Uterus (tissue), 2 donors: ENCODE results near the gene PPP1R2.

Experiments used
- CTCF ChIP-seq, 4 experiments: fragments of 200-600 bp in 2 of 4; fragments of 450-650 bp in 2 of 4; sonication (generic) in 2 of 4; IDR thresholded peaks; one replicate each; pipeline ENCODE4 v1.5.1; 2016 to 2019; ENCODE audit warnings: antibody characterized with exemption in 4 of 4, mild to moderate bottlenecking in 2 of 4, moderate library complexity in 1 of 4
- POLR2A ChIP-seq, 2 donors: fragments of 450-650 bp; IDR thresholded peaks; one replicate each; pipeline ENCODE4 v1.6.1; 2016; ENCODE audit warnings: antibody characterized with exemption in 2 of 2, mild to moderate bottlenecking in 1 of 2, moderate library complexity in 1 of 2

- TF ChIP-seq CTCF (IDR thresholded peaks at IDR 0.05) (no peak), POLR2A (IDR thresholded peaks at IDR 0.05) (no peak)
Observed at GRCh38 chr3:195591220-195591619, 48.1 kb upstream of the PPP1R2 start.
